Loucy (cell line): ENCODE measurements around the gene NPEPL1.

Source experiments
- H2AFZ ChIP-seq: fragments of 200-600 bp; sonication (generic); 2 replicates; pipeline ENCODE4 v1.6.0; 2016; ENCODE audit warnings: antibody characterized with exemption, mild to moderate bottlenecking, low read length, moderate library complexity
- H3F3A ChIP-seq: fragments of 200-600 bp; 2 replicates; pipeline ENCODE4 v1.6.0; 2016; ENCODE audit warnings: antibody characterized with exemption, low read depth, mild to moderate bottlenecking
- H3K27me3 ChIP-seq: fragments of 200-600 bp; sonication (generic); 2 replicates; pipeline ENCODE4 v1.6.1; 2014; ENCODE audit warnings: low read length, mild to moderate bottlenecking; ENCODE audit not compliant: insufficient read depth, poor library complexity, severe bottlenecking
- H3K36me3 ChIP-seq: fragments of 200-600 bp; sonication (generic); 2 replicates; pipeline ENCODE4 v1.6.1; 2016; ENCODE audit warnings: low read length; ENCODE audit not compliant: insufficient read depth
- H3K4me1 ChIP-seq: fragments of 200-600 bp; sonication (generic); 2 replicates; pipeline ENCODE4 v1.5.1; 2014; ENCODE audit warnings: low read length, mild to moderate bottlenecking; ENCODE audit not compliant: insufficient read depth, poor library complexity, severe bottlenecking
- H3K4me2 ChIP-seq: fragments of 200-600 bp; sonication (generic); 2 replicates; pipeline ENCODE4 v1.6.0; 2014; ENCODE audit warnings: antibody characterized with exemption, low read length, low read depth, mild to moderate bottlenecking; ENCODE audit not compliant: poor library complexity, severe bottlenecking
- H3K4me3 ChIP-seq: fragments of 200-600 bp; sonication (generic); 2 replicates; pipeline ENCODE4 v1.5.1; 2014; ENCODE audit warnings: low read length, mild to moderate bottlenecking, mixed read lengths; ENCODE audit not compliant: poor library complexity, severe bottlenecking
- H3K79me2 ChIP-seq: fragments of 200-600 bp; sonication (generic); 2 replicates; pipeline ENCODE4 v1.6.1; 2014; ENCODE audit warnings: low read length; ENCODE audit not compliant: insufficient read depth
- H3K9ac ChIP-seq: fragments of 200-600 bp; sonication (generic); 2 replicates; pipeline ENCODE4 v1.6.0; 2014; ENCODE audit warnings: mild to moderate bottlenecking, low read depth, low read length, moderate library complexity; ENCODE audit not compliant: poor library complexity, severe bottlenecking
- H3K9me2 ChIP-seq: fragments of 200-600 bp; sonication (generic); replicated peaks from 2 replicates; pipeline ENCODE4 v1.6.1; 2016; ENCODE audit warnings: low read depth, low read length, mixed read lengths
- H3K9me3 ChIP-seq: fragments of 200-600 bp; sonication (generic); 2 replicates; pipeline ENCODE4 v1.6.1; 2014; ENCODE audit warnings: mild to moderate bottlenecking, antibody characterized with exemption, low read length, low read depth; ENCODE audit not compliant: insufficient read depth
- H4K20me1 ChIP-seq: fragments of 200-600 bp; sonication (generic); 2 replicates; pipeline ENCODE4 v1.6.0; 2014; ENCODE audit warnings: antibody characterized with exemption, low read length, mild to moderate bottlenecking; ENCODE audit not compliant: insufficient read depth, poor library complexity, severe bottlenecking
- EZH2phosphoT487 ChIP-seq: fragments of 200-600 bp; IDR thresholded peaks from 2 replicates; pipeline ENCODE4 v1.6.1; 2018; ENCODE audit warnings: antibody characterized with exemption, mild to moderate bottlenecking, moderate library complexity, borderline replicate concordance
- TF ChIP-seq, protein P1 (sequence below): fragments of 200-600 bp; sonication (generic); conservative IDR thresholded peaks from 2 replicates; pipeline ENCODE4 v1.5.1; 2014; ENCODE audit warnings: mild to moderate bottlenecking, antibody characterized with exemption, low read length

The NPEPL1 gene

GRCh38 chr20:58703765-58704371 is 11.3 kb downstream of the NPEPL1 start:
- no peak for TF ChIP-seq EZH2phosphoT487
- TF ChIP-seq, protein P1, sequence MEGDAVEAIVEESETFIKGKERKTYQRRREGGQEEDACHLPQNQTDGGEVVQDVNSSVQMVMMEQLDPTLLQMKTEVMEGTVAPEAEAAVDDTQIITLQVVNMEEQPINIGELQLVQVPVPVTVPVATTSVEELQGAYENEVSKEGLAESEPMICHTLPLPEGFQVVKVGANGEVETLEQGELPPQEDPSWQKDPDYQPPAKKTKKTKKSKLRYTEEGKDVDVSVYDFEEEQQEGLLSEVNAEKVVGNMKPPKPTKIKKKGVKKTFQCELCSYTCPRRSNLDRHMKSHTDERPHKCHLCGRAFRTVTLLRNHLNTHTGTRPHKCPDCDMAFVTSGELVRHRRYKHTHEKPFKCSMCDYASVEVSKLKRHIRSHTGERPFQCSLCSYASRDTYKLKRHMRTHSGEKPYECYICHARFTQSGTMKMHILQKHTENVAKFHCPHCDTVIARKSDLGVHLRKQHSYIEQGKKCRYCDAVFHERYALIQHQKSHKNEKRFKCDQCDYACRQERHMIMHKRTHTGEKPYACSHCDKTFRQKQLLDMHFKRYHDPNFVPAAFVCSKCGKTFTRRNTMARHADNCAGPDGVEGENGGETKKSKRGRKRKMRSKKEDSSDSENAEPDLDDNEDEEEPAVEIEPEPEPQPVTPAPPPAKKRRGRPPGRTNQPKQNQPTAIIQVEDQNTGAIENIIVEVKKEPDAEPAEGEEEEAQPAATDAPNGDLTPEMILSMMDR: no peak
- no peak overlapping the region for H3K9ac ChIP-seq
- no peaks in the 10 kb centered on the region for H3K9me3 ChIP-seq
- no peak overlapping the region for H3K4me3 ChIP-seq
- no peaks in the 10 kb centered on the region for H3F3A ChIP-seq
- H4K20me1 ChIP-seq: no peaks in the 10 kb centered on the region
- H3K9me2 ChIP-seq: no peaks in the 10 kb centered on the region
- H3K79me2 ChIP-seq: no peaks in the 10 kb centered on the region
- H3K27me3 ChIP-seq: no peaks in the 10 kb centered on the region
- H3K4me1 ChIP-seq: no peaks in the 10 kb centered on the region
- H3K4me2 ChIP-seq: no peak overlapping the region
- no peaks in the 10 kb centered on the region; the same call in 1 of the 2 replicates for H3K36me3 ChIP-seq
- H2AFZ ChIP-seq: no peak overlapping the region

DNA sequence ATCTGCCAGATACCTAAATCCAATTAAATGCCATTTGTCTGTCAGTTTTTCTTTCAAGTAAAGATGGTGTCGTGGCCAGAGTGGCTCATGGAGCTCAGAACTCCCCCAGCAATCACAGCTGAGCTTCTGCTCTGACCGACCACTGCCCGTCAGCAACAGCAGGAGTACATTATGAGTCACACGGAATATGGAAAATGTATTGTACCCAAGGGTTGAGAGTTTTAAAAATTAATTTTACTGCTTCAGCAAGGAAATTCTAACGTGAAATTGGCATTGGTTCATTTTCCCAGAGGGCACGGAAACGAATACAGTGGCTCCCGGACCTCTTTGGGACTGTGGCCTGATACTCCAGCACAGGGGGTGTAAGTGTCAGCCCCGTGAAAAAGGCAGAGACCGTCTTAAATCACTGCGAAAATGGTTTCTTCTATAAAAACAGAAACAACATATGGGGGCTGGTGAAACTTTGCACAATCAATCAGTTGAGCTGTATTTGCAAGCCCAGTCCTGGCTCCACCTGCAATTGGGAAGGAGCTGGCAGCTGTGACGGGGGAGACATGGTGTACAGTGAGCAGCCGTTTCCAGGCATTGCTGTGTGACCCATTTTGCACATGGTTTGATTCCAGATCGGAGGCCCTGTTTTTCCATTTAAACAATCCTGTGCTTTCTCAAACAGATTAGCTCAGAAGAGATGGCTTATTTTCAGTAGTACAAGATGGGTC is 12.8 kb downstream of the NPEPL1 start:
- H3K9ac ChIP-seq: no peak overlapping the region
- H4K20me1 ChIP-seq: no peaks in the 10 kb centered on the region
- no peaks in the 10 kb centered on the region for H3K79me2 ChIP-seq
- no peak for TF ChIP-seq EZH2phosphoT487
- TF ChIP-seq, protein P1: no peak
- H2AFZ ChIP-seq: no peak overlapping the region
- H3K4me3 ChIP-seq: no peak overlapping the region
- H3K36me3 ChIP-seq: no peaks in the 10 kb centered on the region; the same call in 1 of the 2 replicates
- no peak overlapping the region for H3K4me2 ChIP-seq
- no peaks in the 10 kb centered on the region for H3F3A ChIP-seq
- H3K9me2 ChIP-seq: no peaks in the 10 kb centered on the region
- no peaks in the 10 kb centered on the region for H3K9me3 ChIP-seq
- no peaks in the 10 kb centered on the region for H3K4me1 ChIP-seq
- no peaks in the 10 kb centered on the region for H3K27me3 ChIP-seq

DNA sequence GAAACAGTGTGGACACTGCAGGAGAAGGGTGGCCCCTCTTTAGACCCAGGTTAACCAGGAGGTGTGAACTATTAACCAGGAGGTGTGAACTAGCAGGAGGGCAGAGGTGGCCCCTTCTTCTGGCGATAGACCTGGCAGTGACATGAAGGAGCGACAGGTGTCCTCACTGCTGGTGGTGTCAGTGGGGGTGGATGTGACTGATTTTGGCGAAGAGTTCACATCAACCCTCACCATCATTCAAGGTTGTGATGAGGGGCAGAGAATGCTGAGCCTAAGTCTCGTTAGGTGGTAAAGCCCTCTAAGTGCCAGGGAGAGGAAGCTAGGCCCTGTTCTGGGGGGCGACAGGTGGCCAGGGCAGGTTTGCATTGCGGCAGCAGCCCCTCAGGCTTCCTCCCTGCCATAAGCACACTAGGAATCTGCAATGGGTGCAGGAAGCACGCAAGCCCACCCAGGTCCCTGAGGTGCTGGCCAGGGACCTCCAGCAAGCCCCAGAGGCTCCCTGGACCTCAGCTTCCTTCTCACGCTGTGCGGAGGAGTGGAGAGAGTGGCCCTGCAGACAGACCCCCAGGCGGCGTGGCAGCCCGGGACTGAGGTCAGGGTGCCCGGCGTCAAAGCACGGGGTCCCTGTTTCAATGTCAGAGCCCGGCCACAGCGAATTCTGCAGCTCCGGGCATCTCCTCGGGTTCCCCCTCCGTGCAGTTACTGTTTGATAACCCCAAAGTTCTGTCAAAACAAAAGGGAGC is 13.7 kb downstream of the NPEPL1 start:
- Histone ChIP-seq H3F3A (no peaks in the 10 kb centered on the region), H3K4me3 (no peak overlapping the region), H3K4me1 (no peaks in the 10 kb centered on the region), H3K4me2 (no peak overlapping the region), H3K27me3 (no peaks in the 10 kb centered on the region), H4K20me1 (no peaks in the 10 kb centered on the region), H3K79me2 (no peaks in the 10 kb centered on the region), H3K9me2 (no peaks in the 10 kb centered on the region), H2AFZ (no peak overlapping the region), H3K9ac (no peak overlapping the region), H3K36me3 (no peaks in the 10 kb centered on the region; the same call in 1 of the 2 replicates), H3K9me3 (no peaks in the 10 kb centered on the region)
- no peak for TF ChIP-seq EZH2phosphoT487
- TF ChIP-seq, protein P1: no peak
